ENCODE measurements around the gene ZRANB1.

DNA sequence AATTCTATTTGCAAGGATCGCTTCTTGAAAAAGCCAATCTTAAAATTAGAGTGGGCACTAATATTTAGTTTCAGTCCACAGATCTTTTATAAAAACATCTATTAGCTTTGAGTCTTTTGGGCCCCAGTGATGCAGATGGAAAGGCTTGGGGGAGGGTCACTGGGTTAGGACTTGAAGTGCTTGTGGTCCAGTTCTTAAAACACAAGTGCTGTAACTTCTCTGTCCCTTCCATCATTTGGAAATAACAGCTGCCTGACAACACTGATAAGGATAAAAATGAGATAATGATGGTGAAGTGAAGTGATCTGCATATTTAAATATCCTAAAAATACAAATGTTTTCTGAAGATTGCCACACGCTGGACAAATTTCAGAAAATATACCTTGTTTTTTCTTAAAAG is 37.1 kb upstream of the ZRANB1 start:
- TF ChIP-seq, protein P1, sequence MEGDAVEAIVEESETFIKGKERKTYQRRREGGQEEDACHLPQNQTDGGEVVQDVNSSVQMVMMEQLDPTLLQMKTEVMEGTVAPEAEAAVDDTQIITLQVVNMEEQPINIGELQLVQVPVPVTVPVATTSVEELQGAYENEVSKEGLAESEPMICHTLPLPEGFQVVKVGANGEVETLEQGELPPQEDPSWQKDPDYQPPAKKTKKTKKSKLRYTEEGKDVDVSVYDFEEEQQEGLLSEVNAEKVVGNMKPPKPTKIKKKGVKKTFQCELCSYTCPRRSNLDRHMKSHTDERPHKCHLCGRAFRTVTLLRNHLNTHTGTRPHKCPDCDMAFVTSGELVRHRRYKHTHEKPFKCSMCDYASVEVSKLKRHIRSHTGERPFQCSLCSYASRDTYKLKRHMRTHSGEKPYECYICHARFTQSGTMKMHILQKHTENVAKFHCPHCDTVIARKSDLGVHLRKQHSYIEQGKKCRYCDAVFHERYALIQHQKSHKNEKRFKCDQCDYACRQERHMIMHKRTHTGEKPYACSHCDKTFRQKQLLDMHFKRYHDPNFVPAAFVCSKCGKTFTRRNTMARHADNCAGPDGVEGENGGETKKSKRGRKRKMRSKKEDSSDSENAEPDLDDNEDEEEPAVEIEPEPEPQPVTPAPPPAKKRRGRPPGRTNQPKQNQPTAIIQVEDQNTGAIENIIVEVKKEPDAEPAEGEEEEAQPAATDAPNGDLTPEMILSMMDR (IDR thresholded peaks at IDR 0.05), result no peak
- no peak for TF ChIP-seq POLR2A (IDR thresholded peaks at IDR 0.05)
